ENCODE measurements around the gene SNCB. TPM values are rescaled to one million over a fixed set of nuclear protein-coding genes. Genes with fewer than 3 reads are reported as not detected.
A peak's percentile ranks its signal among the peaks of the same experiment; 100 is the strongest.

Gene SNCB
- total and polyA plus RNA-seq, 2 of the 13 experiments (the other 11 are each of a cell fraction or from before 2014, with no cell fraction given), result not detected

- TF ChIP-seq ZMYM4 (CRISPR knock-in tag; IDR thresholded peaks at IDR 0.05) (peak; percentile 26; the same call in 1 of the 2 replicates), PRDM4 (CRISPR knock-in tag; IDR thresholded peaks at IDR 0.05; ENCODE audit: borderline replicate concordance) (0 out of 2 replicates have a peak, but pooled peaks have one; percentile 63), SP2 (CRISPR knock-in tag; IDR thresholded peaks at IDR 0.05) (no peak), ZNF607 (CRISPR knock-in tag; IDR thresholded peaks at IDR 0.05; ENCODE audit: borderline replicate concordance) (0 out of 2 replicates have a peak, but pooled peaks have one; percentile 41), SNAPC5 (CRISPR knock-in tag; IDR thresholded peaks at IDR 0.05; ENCODE audit: borderline replicate concordance) (no peak), HOXA5 (CRISPR knock-in tag; IDR thresholded peaks at IDR 0.05) (peak; percentile 79), ZNF17 (CRISPR knock-in tag; IDR thresholded peaks at IDR 0.05) (no peak), MXD4 (CRISPR knock-in tag; IDR thresholded peaks at IDR 0.05) (peak; percentile 76; the same call in 1 of the 2 replicates), CENPT (CRISPR knock-in tag; IDR thresholded peaks at IDR 0.05; ENCODE audit: low read depth) (no peak), POLR2G (IDR thresholded peaks at IDR 0.05; ENCODE audit: low read depth, low read length) (no peak), ZNF605 (CRISPR knock-in tag; IDR thresholded peaks at IDR 0.05) (peak; percentile 40; the same call in 1 of the 2 replicates), HCFC1 (IDR thresholded peaks at IDR 0.05; ENCODE audit: low read depth, low read length) (no peak), ZNF768 (CRISPR knock-in tag; IDR thresholded peaks at IDR 0.05) (no peak), EHMT2 (IDR thresholded peaks at IDR 0.05; ENCODE audit: borderline replicate concordance, low read depth, low read length) (peak; percentile 92; the same call in 1 of the 2 replicates), ZNF224 (CRISPR knock-in tag; IDR thresholded peaks at IDR 0.05) (no peak), SRY (CRISPR knock-in tag; IDR thresholded peaks at IDR 0.05) (peak; percentile 90; the same call in 1 of the 2 replicates), MTA1 (CRISPR knock-in tag; IDR thresholded peaks at IDR 0.05; ENCODE audit: borderline replicate concordance) (no peak), TFDP1 (CRISPR knock-in tag; IDR thresholded peaks at IDR 0.05; ENCODE audit: borderline replicate concordance) (peak; percentile 35; the same call in 1 of the 2 replicates)
- TF ChIP-seq, protein P1, sequence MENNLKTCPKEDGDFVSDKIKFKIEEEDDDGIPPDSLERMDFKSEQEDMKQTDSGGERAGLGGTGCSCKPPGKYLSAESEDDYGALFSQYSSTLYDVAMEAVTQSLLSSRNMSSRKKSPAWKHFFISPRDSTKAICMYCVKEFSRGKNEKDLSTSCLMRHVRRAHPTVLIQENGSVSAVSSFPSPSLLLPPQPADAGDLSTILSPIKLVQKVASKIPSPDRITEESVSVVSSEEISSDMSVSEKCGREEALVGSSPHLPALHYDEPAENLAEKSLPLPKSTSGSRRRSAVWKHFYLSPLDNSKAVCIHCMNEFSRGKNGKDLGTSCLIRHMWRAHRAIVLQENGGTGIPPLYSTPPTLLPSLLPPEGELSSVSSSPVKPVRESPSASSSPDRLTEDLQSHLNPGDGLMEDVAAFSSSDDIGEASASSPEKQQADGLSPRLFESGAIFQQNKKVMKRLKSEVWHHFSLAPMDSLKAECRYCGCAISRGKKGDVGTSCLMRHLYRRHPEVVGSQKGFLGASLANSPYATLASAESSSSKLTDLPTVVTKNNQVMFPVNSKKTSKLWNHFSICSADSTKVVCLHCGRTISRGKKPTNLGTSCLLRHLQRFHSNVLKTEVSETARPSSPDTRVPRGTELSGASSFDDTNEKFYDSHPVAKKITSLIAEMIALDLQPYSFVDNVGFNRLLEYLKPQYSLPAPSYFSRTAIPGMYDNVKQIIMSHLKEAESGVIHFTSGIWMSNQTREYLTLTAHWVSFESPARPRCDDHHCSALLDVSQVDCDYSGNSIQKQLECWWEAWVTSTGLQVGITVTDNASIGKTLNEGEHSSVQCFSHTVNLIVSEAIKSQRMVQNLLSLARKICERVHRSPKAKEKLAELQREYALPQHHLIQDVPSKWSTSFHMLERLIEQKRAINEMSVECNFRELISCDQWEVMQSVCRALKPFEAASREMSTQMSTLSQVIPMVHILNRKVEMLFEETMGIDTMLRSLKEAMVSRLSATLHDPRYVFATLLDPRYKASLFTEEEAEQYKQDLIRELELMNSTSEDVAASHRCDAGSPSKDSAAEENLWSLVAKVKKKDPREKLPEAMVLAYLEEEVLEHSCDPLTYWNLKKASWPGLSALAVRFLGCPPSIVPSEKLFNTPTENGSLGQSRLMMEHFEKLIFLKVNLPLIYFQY (CRISPR knock-in tag; IDR thresholded peaks at IDR 0.05; ENCODE audit: borderline replicate concordance), result peak; percentile 62; the same call in 1 of the 2 replicates
- TF ChIP-seq, protein P2, sequence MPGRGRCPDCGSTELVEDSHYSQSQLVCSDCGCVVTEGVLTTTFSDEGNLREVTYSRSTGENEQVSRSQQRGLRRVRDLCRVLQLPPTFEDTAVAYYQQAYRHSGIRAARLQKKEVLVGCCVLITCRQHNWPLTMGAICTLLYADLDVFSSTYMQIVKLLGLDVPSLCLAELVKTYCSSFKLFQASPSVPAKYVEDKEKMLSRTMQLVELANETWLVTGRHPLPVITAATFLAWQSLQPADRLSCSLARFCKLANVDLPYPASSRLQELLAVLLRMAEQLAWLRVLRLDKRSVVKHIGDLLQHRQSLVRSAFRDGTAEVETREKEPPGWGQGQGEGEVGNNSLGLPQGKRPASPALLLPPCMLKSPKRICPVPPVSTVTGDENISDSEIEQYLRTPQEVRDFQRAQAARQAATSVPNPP (CRISPR knock-in tag; IDR thresholded peaks at IDR 0.05), result no peak
Measured at GRCh38 chr5:176611435-176611834, 18.9 kb downstream of the SNCB start (continued).
